Glutamatergic neuron (in vitro differentiated cells): ENCODE results near the gene MAMDC2. TPM values are rescaled to one million over a fixed set of nuclear protein-coding genes. Genes with fewer than 3 reads are reported as not detected.

Experiments used
- DNase-seq: peaks from one replicate; pipeline ENCODE4 v3.0.0; 2022
- H3K27ac Mint-ChIP-seq: one replicate; pipeline ENCODE4 v1.8.0; 2020; ENCODE audit warnings: mild to moderate bottlenecking, mixed read lengths, inconsistent platforms; ENCODE audit not compliant: unreplicated experiment
- H3K27me3 Mint-ChIP-seq: one replicate; pipeline ENCODE4 v1.8.0; 2020; ENCODE audit warnings: mild to moderate bottlenecking, moderate library complexity, mixed read lengths, inconsistent platforms; ENCODE audit not compliant: unreplicated experiment
- H3K36me3 Mint-ChIP-seq: one replicate; pipeline ENCODE4 v1.8.0; 2020; ENCODE audit warnings: mild to moderate bottlenecking, mixed read lengths, inconsistent platforms; ENCODE audit not compliant: unreplicated experiment
- H3K4me1 Mint-ChIP-seq: one replicate; pipeline ENCODE4 v1.8.0; 2020; ENCODE audit warnings: mild to moderate bottlenecking, low read depth, mixed read lengths, inconsistent platforms; ENCODE audit not compliant: unreplicated experiment
- H3K4me3 Mint-ChIP-seq: one replicate; pipeline ENCODE4 v1.8.0; 2020; ENCODE audit warnings: mild to moderate bottlenecking, mixed read lengths, inconsistent platforms; ENCODE audit not compliant: unreplicated experiment
- H3K9me3 Mint-ChIP-seq: one replicate; pipeline ENCODE4 v1.8.0; 2020; ENCODE audit warnings: mild to moderate bottlenecking, moderate library complexity, mixed read lengths, inconsistent platforms; ENCODE audit not compliant: unreplicated experiment
- CTCF ChIP-seq: fragments of 200-600 bp; sonication (generic); IDR thresholded peaks from one replicate; pipeline ENCODE4 v1.5.0; 2021; ENCODE audit not compliant: partially characterized antibody, unreplicated experiment
- total RNA-seq: library from RNA; stranded (reverse); fragmentation: NEBNext Ultra II Directional; extraction: Animal tissue kit (Norgen Biotek cat#: 25700); gene quantifications from one replicate; pipeline ENCODE4 v1.2.1, GENCODE V29; 2021; ENCODE audit not compliant: unreplicated experiment

MAMDC2 gene
- total RNA-seq, 1 donor from 2014 or later = 0.22 TPM

GRCh38 chr9:70093944-70094343 is 50.3 kb downstream of the MAMDC2 start:
- Mint-ChIP-seq H3K9me3 (no peaks in the 10 kb centered on the region), H3K27me3 (peaks cover 2% of the 10 kb centered on the region), H3K27ac (no peak overlapping the region), H3K4me1 (no peaks in the 10 kb centered on the region), H3K36me3 (no peaks in the 10 kb centered on the region), H3K4me3 (no peak overlapping the region)
- no peak for TF ChIP-seq CTCF
- no peak for DNase-seq

- H3K27ac Mint-ChIP-seq = no peak overlapping the region
- TF ChIP-seq CTCF = no peak
- H3K4me3 Mint-ChIP-seq = no peak overlapping the region
- H3K27me3 Mint-ChIP-seq = peaks cover 2% of the 10 kb centered on the region
- H3K36me3 Mint-ChIP-seq = no peaks in the 10 kb centered on the region
- H3K4me1 Mint-ChIP-seq = no peaks in the 10 kb centered on the region
- no peak for DNase-seq
- no peaks in the 10 kb centered on the region for H3K9me3 Mint-ChIP-seq
Observed at GRCh38 chr9:70094747-70095146, 51.1 kb downstream of the MAMDC2 start.

GRCh38 chr9:70097187-70097586 is 53.5 kb downstream of the MAMDC2 start:
- Mint-ChIP-seq H3K4me3 (no peak overlapping the region), H3K27ac (no peak overlapping the region)

GRCh38 chr9:70100362-70100761 is 56.7 kb downstream of the MAMDC2 start:
- Mint-ChIP-seq H3K36me3 (no peaks in the 10 kb centered on the region), H3K27ac (no peak overlapping the region), H3K9me3 (no peaks in the 10 kb centered on the region), H3K4me3 (no peak overlapping the region), H3K4me1 (no peaks in the 10 kb centered on the region), H3K27me3 (peaks cover under 1% of the 10 kb centered on the region)
- TF ChIP-seq CTCF = no peak
- DNase-seq = no peak

More at GRCh38 chr9:70097187-70097586, 53.5 kb downstream of the MAMDC2 start:
- TF ChIP-seq CTCF = no peak
- Mint-ChIP-seq H3K4me1 (no peaks in the 10 kb centered on the region), H3K36me3 (no peaks in the 10 kb centered on the region), H3K9me3 (no peaks in the 10 kb centered on the region), H3K27me3 (peaks cover 2% of the 10 kb centered on the region)
- DNase-seq = no peak

- H3K36me3 Mint-ChIP-seq = no peaks in the 10 kb centered on the region
- H3K4me1 Mint-ChIP-seq = no peaks in the 10 kb centered on the region
- no peak overlapping the region for H3K27ac Mint-ChIP-seq
- no peaks in the 10 kb centered on the region for H3K27me3 Mint-ChIP-seq
- DNase-seq = no peak
- TF ChIP-seq CTCF = no peak
- H3K4me3 Mint-ChIP-seq = no peak overlapping the region
- H3K9me3 Mint-ChIP-seq = no peaks in the 10 kb centered on the region
Observed at GRCh38 chr9:70101265-70101664, 57.6 kb downstream of the MAMDC2 start.
